Neutrophil (primary cell): ENCODE data around the gene KLHDC8A.
A peak's percentile ranks its signal among the peaks of the same experiment; 100 is the strongest.
"Not testable (repeated sequence)": the region's sequence is repeated elsewhere in the genome, so short reads cannot be mapped to it uniquely, and the experiment has no call there.

Experiments
- H3K27ac ChIP-seq: fragments of 200-600 bp; sonication (generic); 2 replicates; pipeline ENCODE4 v1.5.1; 2016; ENCODE audit warnings: mild to moderate bottlenecking, moderate library complexity
- H3K27me3 ChIP-seq: fragments of 200-600 bp; sonication (generic); 2 replicates; pipeline ENCODE4 v1.6.0; 2016; ENCODE audit warnings: mild to moderate bottlenecking
- H3K36me3 ChIP-seq: fragments of 200-600 bp; sonication (generic); 2 replicates; pipeline ENCODE4 v1.5.1; 2017
- H3K4me1 ChIP-seq, 2 experiments: fragments of 200-600 bp in 1 of 2; sonication (generic) in 1 of 2; 1 replicate in 1 of 2; 2 replicates in 1 of 2; pipeline versions ENCODE4 v1.5.1 to v1.6.1; 2013 to 2016; ENCODE audit warnings: low read depth in 1 of 2, low read length in 1 of 2, mild to moderate bottlenecking in 1 of 2, moderate library complexity in 1 of 2; ENCODE audit not compliant: control insufficient read depth in 1 of 2, insufficient read depth in 1 of 2
- H3K4me3 ChIP-seq, 2 experiments: fragments of 200-600 bp in 1 of 2; sonication (generic) in 1 of 2; 1 replicate in 1 of 2; 2 replicates in 1 of 2; pipeline ENCODE4 v1.5.1; 2013 to 2016; ENCODE audit warnings: low read depth in 1 of 2, low read length in 1 of 2, mild to moderate bottlenecking in 1 of 2, moderate library complexity in 1 of 2
- H3K9me3 ChIP-seq: fragments of 200-600 bp; sonication (generic); 2 replicates; pipeline ENCODE4 v1.5.1; 2016
- CTCF ChIP-seq: fragments of 200-600 bp; sonication (generic); IDR thresholded peaks from 2 replicates; pipeline ENCODE4 v1.5.1; 2016; ENCODE audit warnings: antibody characterized with exemption

The KLHDC8A gene

GRCh38 chr1:205300149-205300548 lies 56.6 kb downstream of the KLHDC8A start:
- no peak overlapping the region for H3K4me3 ChIP-seq
- H3K27ac ChIP-seq: peak overlapping the region; percentile 76
- H3K9me3 ChIP-seq: peaks cover 5% of the 10 kb centered on the region
- H3K27me3 ChIP-seq: no peaks in the 10 kb centered on the region
- no peak for TF ChIP-seq CTCF
- peaks cover 43% of the 10 kb centered on the region for H3K36me3 ChIP-seq
- peaks cover 9 to 10% of the 10 kb centered on the region in 2 experiments for H3K4me1 ChIP-seq

- Histone ChIP-seq H3K36me3 (peaks cover 25% of the 10 kb centered on the region), H3K9me3 (peaks cover 3% of the 10 kb centered on the region), H3K4me1 (peaks cover 9 to 10% of the 10 kb centered on the region in 2 experiments), H3K4me3 (no peak overlapping the region), H3K27ac (no peak overlapping the region), H3K27me3 (no peaks in the 10 kb centered on the region)
- no peak for TF ChIP-seq CTCF
Measured at GRCh38 chr1:205298191-205298994, 58.3 kb downstream of the KLHDC8A start.

GRCh38 chr1:205297546-205298177 lies 59.1 kb downstream of the KLHDC8A start:
- H3K4me1 ChIP-seq, H3K9me3 ChIP-seq, H3K27ac ChIP-seq, H3K27me3 ChIP-seq, H3K4me3 ChIP-seq: not testable (repeated sequence)
- H3K36me3 ChIP-seq: peaks cover 18% of the 10 kb centered on the region

DNA sequence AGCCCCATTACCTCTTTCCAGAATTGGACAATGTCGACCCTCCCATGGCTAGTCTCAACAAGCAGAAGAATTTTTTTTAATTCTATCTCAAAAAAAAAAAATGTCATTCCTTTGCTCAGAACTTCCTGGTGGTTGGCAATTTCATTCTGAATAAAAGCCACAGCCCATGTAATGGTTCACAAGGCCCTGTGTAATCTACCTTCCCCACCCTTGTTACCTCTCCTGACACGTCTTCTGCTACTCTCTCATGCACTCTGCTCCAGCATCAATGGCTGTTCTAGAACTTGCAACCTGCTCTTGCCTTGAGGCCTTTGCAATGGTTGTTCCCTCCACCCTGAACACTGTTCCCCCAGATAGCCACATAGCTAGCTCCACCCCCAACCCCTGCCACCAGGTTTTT lies 60.6 kb downstream of the KLHDC8A start:
- TF ChIP-seq CTCF: no peak
- no peak overlapping the region for H3K27ac ChIP-seq
- peaks cover 9 to 10% of the 10 kb centered on the region in 2 experiments for H3K4me1 ChIP-seq
- H3K27me3 ChIP-seq: no peaks in the 10 kb centered on the region
- peaks cover 3% of the 10 kb centered on the region for H3K36me3 ChIP-seq
- no peaks in the 10 kb centered on the region for H3K9me3 ChIP-seq
- H3K4me3 ChIP-seq: no peak overlapping the region

DNA sequence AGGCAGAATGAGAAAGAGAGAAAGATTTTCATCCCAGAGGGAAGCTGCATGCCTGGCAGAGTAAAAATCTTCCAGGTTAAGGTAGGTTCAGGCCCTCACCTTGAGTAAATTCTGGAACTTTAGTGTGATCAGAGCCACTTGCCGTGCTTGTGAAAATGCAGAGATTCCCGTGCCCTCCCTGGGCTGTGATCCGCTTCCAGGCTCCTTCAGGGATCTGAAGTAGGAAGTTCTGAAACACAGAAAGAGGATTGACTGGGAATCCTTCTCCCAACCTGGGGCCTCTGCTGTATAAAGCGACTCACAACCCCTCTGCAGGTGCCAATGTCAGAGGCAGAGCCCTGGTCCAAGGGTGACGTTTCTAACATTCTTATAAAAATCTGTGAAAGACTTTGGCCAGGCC lies 61.8 kb downstream of the KLHDC8A start:
- H3K36me3 ChIP-seq: no peaks in the 10 kb centered on the region
- TF ChIP-seq CTCF: no peak
- no peak overlapping the region for H3K4me3 ChIP-seq
- peaks cover 5 to 6% of the 10 kb centered on the region in 2 experiments for H3K4me1 ChIP-seq
- no peaks in the 10 kb centered on the region for H3K9me3 ChIP-seq
- no peak overlapping the region for H3K27ac ChIP-seq
- no peaks in the 10 kb centered on the region for H3K27me3 ChIP-seq
